Hepatic stellate cell (primary cell): ENCODE results near the gene SKAP2.

Experiments used
- DNase-seq: peaks from one replicate; pipeline ENCODE4 v3.0.0; 2011; ENCODE audit warnings: low spot score

SKAP2 gene

DNA sequence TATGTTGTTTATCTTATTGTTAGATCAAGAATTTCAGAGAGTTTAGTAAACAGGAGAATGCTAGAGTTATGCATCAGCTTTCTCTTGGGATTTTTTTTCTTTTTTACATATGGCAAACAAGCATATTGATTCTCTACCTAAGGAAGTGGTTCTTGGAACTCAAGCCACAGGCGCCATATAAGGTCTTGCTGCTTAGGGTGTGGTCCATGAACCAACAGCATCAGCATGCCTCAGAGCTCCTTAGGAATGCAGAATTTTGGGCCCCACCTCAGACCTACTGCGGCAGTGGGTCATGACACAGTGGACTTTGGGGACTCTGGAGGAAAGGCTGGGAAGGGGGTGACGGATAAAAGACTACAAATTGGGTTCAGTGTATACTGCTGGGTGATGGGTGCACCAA is 230.8 kb downstream of the SKAP2 start:
- no peak for DNase-seq

DNA sequence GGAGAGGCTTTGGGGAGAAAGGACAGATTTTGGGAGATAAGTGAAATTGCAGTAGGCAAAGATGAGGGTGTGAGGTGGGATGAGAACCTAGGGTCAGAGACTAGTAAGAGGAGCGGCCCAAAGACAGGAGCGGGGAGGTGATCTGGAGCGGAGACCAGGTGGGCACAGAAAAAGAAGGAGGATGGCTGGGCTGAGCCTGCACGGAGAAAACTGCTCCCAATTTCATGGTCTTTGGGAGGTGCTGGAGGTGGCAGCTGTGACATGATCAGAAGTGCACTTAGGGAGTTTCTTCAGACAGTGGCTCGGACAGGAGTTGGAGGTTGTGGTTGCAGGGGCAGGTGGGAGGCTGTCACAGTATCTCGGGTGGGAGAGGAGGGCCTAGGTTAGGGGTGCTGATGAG is 232.8 kb downstream of the SKAP2 start:
- no peak for DNase-seq

DNA sequence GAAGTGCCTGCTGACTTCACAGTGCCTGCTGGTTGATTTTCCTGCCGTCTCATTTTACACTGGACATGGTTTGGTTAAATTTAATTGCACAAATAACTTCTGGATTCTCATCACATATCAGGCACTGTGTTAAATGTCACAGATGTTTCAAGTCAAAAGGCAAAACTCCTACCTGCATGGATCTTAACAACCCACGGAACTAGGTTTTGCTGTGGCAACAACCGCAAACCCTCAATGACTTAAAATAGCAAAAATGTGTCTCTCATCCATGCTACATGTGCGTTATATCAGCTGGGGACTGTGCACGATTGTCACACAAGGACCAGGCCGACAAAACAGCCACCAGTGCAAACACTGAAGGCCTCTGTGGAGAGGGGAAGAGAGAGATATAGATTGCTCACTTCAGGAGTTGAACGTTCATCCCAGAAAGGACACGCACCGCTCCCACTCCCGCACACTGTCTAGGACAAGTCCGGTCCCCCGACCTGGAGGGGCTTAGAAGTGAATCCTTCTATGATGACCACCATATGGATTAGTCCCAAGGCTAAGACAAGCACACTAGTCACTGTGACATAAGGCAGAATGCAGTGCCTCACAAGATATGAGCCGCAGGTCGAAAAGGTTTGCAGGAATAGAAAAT is 233.3 kb downstream of the SKAP2 start:
- DNase-seq: no peak

DNA sequence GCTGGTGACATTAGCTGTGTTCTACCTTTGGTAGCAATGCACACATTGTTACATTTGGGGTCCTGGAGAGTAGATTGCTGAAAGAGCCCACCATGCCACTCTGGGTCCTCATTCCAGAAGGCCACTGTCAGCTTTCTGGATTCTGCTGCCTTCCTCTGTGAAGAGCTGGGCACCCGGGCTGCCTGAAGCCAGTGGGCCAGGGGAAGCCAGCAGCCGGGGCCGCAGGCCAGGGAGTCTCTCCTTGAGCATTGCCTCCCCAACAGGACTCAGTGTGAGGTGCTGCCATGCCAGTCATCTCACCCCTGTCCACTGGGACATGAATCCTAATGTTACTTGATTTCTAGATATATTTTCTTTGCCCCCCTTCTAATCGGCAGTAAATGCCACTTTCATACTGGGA is 234.0 kb downstream of the SKAP2 start:
- no peak for DNase-seq

DNA sequence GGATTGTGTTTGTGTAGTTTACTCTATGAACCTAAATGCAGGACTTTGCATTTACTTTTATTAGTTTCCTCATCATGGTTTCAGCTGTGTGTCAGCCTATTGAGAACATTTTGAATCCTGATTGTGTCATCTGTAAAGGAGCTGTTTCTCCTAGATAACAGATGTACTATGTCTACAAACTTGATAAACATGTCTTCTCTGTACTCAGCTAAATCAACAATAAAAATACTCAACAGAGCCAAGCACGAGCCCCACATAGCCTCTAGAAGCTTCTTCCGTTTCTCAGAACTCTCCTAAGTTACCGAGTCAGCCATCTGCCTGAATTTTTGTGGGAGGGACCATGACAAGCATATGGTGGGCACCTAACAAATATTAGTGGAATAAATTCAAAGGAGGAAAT is 234.7 kb downstream of the SKAP2 start:
- DNase-seq: no peak

DNA sequence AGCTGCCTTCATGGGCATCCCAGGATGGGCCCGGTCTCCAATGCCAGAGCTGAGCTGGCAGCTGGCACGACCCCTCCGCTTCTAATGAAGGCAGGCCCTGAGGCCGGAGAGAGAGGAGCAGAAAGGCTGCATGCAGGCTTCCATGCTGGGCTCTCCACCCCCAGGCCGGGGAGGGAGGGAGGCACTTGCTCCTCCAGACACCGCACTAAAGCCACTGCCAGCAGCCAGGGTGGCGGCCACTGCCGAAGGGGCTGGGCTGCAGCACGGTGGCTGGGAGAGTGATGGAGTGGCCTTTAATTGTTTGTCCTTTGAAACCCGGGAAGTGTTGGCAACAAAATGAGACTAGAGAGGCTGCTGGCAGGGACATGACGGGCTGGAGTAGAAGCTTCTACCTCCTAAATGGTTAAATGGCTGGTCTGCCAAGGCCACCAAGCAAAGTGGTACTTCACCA is 236.5 kb downstream of the SKAP2 start:
- no peak for DNase-seq

DNA sequence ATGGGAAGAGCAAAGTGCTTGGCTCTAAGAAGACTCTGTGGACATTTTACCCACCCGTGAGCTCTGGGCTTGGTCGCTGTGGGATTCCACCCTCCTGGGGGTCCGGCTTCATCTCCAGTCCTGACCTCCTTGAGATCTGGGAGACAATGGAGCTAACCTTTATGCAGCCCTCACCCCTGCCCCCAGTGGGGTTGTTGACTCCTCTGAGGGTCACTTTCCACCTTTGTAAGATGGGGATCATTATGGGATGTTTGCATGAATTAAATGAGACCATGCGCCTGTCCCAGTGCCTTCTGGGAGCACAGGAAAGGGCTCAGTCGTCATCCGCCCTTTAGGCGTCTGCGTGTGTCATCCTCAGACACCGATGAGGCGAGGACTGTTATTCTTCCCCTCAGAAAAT is 237.2 kb downstream of the SKAP2 start:
- DNase-seq: no peak

DNA sequence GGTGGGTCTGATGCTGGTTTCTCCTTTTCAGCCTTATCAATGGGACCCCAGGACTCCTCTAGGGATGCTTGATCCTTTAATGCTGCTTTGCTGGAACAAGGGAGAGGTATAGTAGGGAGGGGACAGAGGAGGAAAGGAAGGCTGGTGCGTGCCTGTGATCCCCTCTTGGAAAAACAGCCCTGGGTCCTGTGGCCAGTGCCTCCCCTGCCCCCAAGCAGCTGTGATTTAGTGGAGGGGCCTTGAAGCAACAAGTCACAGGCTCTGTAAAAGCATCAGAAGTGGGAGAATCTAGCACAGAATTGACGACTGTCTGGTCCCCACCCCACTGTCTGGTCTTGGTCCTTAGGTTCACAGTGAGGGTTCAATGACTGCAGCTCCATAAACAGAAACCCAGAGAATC is 237.7 kb downstream of the SKAP2 start:
- no peak for DNase-seq

DNA sequence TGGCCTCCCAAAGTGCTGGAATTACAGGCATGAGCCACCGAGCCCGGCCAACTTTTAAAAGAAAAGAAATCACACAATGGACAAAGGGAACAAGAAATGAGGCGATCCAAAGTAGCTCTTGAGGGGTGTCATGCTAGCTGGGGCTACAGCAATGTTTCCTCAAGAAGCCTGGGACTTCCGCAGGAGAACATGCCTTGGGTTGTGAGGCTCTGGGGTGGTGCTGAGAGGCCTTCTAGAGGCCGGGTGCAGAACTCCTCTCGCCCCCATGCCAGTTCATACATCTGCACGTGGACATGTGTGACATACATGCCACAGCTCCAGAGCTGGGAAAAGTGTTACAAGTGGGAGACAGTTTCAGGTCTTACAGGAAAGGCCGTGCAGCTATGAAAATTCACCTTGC is 238.2 kb downstream of the SKAP2 start:
- DNase-seq: no peak

DNA sequence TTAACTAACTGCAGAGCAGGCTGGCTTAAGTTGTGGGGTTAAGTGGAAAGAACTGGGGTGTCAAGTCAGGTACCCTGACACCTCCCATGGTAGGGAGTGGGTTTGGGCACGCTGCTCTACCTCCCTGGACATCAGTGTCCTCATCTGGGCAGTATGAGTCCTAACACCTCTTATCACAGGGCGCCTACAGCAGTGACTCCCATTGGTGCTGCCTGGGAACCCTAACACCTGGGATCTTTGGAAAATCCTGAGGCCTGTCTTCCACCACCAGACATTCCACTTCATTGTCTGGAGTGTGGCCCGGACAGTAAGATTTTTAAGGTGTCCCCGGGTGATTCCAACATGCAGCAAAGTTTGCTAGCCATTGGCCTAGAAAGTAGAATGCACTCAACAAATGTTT is 239.1 kb downstream of the SKAP2 start:
- DNase-seq: no peak

DNA sequence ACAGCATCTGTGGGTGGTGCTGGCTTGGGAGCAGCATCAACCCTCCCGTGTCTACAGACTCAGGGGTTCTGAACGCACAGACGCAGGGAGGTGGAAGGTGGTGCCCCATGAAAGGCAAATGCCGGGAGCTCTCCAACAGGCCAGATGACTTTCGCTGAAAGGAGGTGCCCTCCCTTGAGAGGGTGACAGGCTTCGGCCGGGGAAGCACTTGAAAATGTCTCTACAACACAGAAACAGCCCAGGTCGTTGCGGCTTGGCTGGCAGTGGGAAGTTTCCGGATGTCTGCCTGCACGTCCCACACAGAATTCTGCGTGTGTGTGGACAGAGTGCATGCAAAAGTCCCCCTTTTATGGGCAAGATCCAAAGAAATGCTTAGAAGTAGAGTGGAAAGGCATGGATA is 239.6 kb downstream of the SKAP2 start:
- DNase-seq: no peak

DNA sequence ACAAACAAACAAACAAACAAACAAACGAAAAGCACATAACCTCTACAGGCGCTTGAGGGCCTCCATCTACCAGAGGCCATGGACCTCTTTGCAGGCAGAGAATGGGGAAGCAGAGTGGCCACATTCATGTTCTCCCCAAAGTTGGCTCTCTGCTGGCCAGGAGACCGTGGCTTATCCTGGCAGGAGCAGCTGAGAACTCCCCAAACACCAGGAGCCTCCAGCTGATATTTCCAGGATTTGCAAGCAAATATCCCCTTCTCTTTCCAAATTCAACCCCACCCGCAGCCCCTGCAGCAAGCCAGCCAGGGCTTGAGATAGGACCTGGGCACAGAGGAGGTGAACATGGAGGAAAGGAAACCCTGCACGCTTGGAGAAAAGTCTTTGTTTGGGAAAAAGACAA is 240.0 kb downstream of the SKAP2 start:
- no peak for DNase-seq

DNA sequence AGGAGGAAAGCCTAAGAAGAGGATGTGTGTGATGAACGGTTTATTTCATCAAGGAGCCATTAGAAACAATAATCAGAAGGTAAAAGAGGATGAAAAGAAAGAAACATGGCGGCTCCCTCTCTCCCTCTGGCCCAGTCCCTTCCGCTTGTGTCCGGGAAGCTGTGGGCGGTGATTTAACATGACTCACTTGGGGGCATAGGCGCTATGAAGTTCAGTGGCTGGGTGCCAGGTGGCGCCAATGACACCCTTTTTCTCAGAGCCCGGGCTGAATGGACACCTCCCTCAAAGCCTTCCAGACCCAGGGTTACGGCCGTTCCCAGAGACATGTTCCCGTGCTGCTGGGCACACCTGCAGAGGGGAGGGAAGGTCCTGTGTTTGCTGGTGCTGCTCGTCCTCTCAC is 244.0 kb downstream of the SKAP2 start:
- no peak for DNase-seq

DNA sequence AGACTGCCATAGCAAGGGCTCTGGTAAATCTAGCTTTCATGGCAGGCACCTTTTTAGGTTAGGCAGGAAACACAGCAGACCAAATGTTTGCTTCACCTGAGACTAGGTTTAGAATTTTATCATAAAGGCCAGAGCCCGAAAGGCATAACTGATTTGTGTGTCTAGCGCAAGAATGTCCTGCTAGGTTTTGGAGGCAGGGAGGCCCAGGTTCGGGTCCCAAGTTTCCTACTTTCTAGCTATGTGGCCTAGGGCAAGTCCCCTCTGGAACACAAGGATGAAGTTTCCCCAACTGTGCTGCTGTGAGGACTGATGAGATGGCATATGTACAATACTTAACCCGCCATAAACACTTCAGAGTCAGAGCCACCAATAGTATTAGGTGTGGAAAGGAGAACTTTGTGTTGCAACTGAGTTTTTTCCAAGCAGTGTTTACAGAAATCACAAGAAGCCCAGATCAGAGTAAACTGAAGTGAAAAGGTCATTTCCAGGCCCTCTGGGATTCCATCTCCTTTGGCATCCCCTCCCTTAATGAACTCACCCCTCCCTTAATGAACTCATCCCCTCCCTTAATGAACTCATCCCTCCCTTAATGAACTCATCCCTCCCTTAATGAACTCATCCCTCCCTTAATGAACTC is 244.9 kb downstream of the SKAP2 start:
- no peak for DNase-seq

DNA sequence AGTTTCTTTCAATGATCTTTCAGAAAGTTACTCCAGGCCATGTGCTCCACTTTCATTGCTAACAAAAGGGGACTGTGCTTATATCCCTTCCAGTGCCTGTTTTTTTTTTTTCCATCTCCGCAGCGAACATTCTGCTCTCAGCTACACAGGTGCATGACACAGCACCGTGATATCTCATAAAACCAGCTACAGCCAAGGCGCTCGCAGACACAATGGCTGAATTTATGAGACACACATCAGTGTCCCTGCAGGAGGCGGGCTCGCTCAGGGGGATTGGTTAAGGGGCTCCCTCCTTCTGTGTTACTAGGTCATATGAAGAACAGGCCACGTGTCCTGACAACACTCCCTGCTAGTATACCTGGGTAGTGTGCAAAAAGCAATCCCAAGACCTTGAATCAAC is 245.5 kb downstream of the SKAP2 start:
- no peak for DNase-seq

DNA sequence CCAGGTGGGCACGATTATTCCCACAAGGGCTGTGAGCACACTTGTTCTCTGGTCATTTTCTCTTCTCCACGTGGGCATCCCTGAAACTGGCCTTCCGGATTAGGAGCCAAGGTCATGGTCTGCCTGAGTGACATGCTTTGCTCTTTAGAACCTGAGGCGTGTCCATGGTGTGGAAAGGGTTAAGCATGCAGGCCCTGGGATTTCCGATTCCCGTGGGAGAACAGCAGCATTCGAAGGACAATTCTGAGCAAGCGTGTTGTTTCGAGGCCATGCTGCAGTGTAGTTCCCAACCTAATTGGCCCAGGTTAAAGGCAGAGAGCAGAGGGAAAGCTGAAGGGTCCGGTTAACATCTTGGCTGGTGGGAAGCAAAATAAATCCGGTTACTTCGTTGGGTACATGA is 245.9 kb downstream of the SKAP2 start:
- DNase-seq: no peak
